SK-N-MC (cell line): ENCODE data around the gene CTNNAL1.

Source experiments
- EZH2 ChIP-seq: fragments of 200-600 bp; sonication (generic); IDR thresholded peaks from one replicate; pipeline ENCODE4 v1.6.1; 2017; ENCODE audit warnings: antibody characterized with exemption
- POLR2AphosphoS5 ChIP-seq: IDR thresholded peaks from 2 replicates; pipeline ENCODE4 v1.6.1; 2012; ENCODE audit warnings: mild to moderate bottlenecking, low read depth, low read length, borderline replicate concordance

DNA sequence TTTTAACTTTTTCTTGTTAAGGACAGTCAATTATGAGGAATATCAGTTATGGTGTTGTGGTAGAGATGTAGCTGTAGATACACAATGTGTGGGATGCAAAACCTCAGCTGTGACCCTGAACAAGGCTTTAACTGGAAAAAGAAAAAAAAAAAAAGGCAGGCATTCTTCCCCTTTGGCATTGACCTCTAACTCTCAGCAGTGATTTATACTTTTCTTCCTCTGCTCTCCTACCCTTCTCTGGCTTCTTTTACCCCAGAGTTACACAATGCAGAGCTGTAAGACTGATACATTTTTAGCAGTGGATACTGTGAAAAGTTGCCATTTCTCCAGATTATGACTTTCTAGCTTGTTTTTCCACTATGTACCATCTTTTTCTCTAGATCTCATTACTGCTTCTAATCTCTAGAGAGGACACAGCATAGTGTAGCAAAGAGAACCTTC is 2.0 kb downstream of the CTNNAL1 start:
- TF ChIP-seq EZH2 (no peak), POLR2AphosphoS5 (no peak)
